Adrenal gland (tissue), 12 donors: Measurements from ENCODE around the gene ANKS1A. TPM values are rescaled to one million over a fixed set of nuclear protein-coding genes. Genes with fewer than 3 reads are reported as not detected.

ENCODE experiments used
- DNase-seq, 7 donors: peaks; one replicate each; pipeline ENCODE4 v3.0.0-alpha.2; 2019 to 2020
- H3K27ac ChIP-seq, 5 donors: fragments of 200-600 bp; sonication (generic) in 4 of 5; 1 replicate in 3 of 5; 2 replicates in 2 of 5; pipeline versions ENCODE4 v1.5.1 to v1.8.0; 2016 to 2020; ENCODE audit warnings: mild to moderate bottlenecking in 1 of 5
- H3K27me3 ChIP-seq: fragments of 200-600 bp; 2 replicates; pipeline ENCODE4 v1.8.0; 2021
- H3K36me3 ChIP-seq, 2 donors: fragments of 200-600 bp; replicated peaks in 1 of 2; 1 replicate in 1 of 2; 2 replicates in 1 of 2; pipeline versions ENCODE4 v1.5.1 to v1.8.0; 2018 to 2022
- H3K4me1 ChIP-seq, 2 donors: fragments of 200-600 bp; replicated peaks in 1 of 2; 1 replicate in 1 of 2; 2 replicates in 1 of 2; pipeline versions ENCODE4 v1.5.1 to v1.8.0; 2018 to 2021
- H3K4me3 ChIP-seq, 4 donors: fragments of 200-600 bp; sonication (generic) in 3 of 4; one replicate each; pipeline ENCODE4 v1.5.1; 2016 to 2018
- H3K9me3 ChIP-seq, 3 donors: fragments of 200-600 bp; sonication (generic) in 1 of 3; replicated peaks in 1 of 3; 1 replicate in 2 of 3; 2 replicates in 1 of 3; pipeline versions ENCODE4 v1.5.1 to v1.8.0; 2016 to 2021
- CTCF ChIP-seq, 6 experiments: fragments of 450-650 bp in 4 of 6; fragments of 200-600 bp in 2 of 6; sonication (generic) in 1 of 6; IDR thresholded peaks; 1 replicate in 5 of 6; 2 replicates in 1 of 6; pipeline versions ENCODE4 v1.5.1 to v1.8.0; 2016 to 2021; ENCODE audit warnings: antibody characterized with exemption in 6 of 6, mild to moderate bottlenecking in 2 of 6, moderate library complexity in 1 of 6
- POLR2A ChIP-seq, 2 donors: fragments of 450-650 bp; IDR thresholded peaks; one replicate each; pipeline ENCODE4 v1.6.1; 2017; ENCODE audit warnings: antibody characterized with exemption in 2 of 2, mild to moderate bottlenecking in 2 of 2, moderate library complexity in 1 of 2
- whole genome bisulfite sequencing, 4 donors: extraction: QIAGEN DNeasy Blood & Tissue Kit in 2 of 4; methylation state at CpG; one replicate each; pipeline versions ENCODE4 v1.1.5 to v1.1.7; 2013 to 2017; 5-methylcytosine and 5-hydroxymethylcytosine counted together
- intact Hi-C, 2 donors: fragments of 100-400 bp; cut with DNase I; formaldehyde crosslinking; loops; one replicate each; pipeline versions ENCODE4 v1.14.1 to v1.15.0; 2022 to 2023
- polyA plus RNA-seq, 3 donors: library from polyadenylated mRNA; stranded (reverse); fragments of 200-250 nt in 2 of 3; fragments of 350-450 nt in 1 of 3; fragmentation: Illumina TruSeq in 1 of 3; extraction: RNeasy Lipid Tissue Mini Kit (QIAGEN cat#74804) in 1 of 3; gene quantifications; one replicate each; pipeline ENCODE4 v1.2.3, GENCODE V29; 2013 to 2014
- total RNA-seq, 9 donors: library from RNA; depleted of rRNA in 4 of 9; stranded (reverse); fragments of >200 nt in 4 of 9; fragments of 120-200 nt in 1 of 9; fragmentation: NEBNext Ultra II Directional in 1 of 9; extraction: Animal tissue kit (Norgen Biotek cat#: 25700) in 1 of 9; gene quantifications; one replicate each; pipeline versions ENCODE4 v1.1.0 to v1.2.4, GENCODE V29; 2013 to 2023
- donor health status: healthy with polysubstance abuse.
- donor health status: Bipolar disorder and iron deficiency.
- donor health status: DM: yes; HTN: yes; CAD: no.
- donor health status: DM: no; HTN: no; CAD: no.
- donor health status: DM: no; HTN: no; CAD: no.
- donor health status: DM: yes; HTN: yes; CAD: no.

The ANKS1A gene
- total and polyA plus RNA-seq, 12 donors: 11.7 to 68.0 (median 42.4) TPM

- Histone ChIP-seq H3K4me3 (no peak overlapping the region), H3K27ac (peak overlapping the region in 1 of 5 donors; percentile 9), H3K9me3 (no peaks in the 10 kb centered on the region), H3K4me1 (peaks cover 35 to 59% of the 10 kb centered on the region in 2 donors), H3K36me3 (peaks cover 0 to 13% of the 10 kb centered on the region in 2 donors), H3K27me3 (no peaks in the 10 kb centered on the region)
- DNase-seq: peak in 1 of 7 donors; percentile 46
- 96 to 100% (median 96%) methylated on average over 2 of the region's 2 CpGs for WGBS, 4 donors
- no peak for TF ChIP-seq CTCF (IDR thresholded peaks at IDR 0.05)
- no peak for TF ChIP-seq POLR2A (IDR thresholded peaks at IDR 0.05)
- intact Hi-C loops: no loop called here
Observed at GRCh38 chr6:35027807-35028206, 138.8 kb downstream of the ANKS1A start.

GRCh38 chr6:35028781-35029769 is 140.0 kb downstream of the ANKS1A start:
- intact Hi-C loops: no loop called here
- Histone ChIP-seq H3K27ac (no peak overlapping the region), H3K4me1 (peaks cover 26 to 53% of the 10 kb centered on the region in 2 donors), H3K27me3 (no peaks in the 10 kb centered on the region), H3K36me3 (peaks cover 0 to 13% of the 10 kb centered on the region in 2 donors), H3K4me3 (no peak overlapping the region), H3K9me3 (no peaks in the 10 kb centered on the region)
- peak in 1 of 7 donors; percentile 27 for DNase-seq
- TF ChIP-seq POLR2A (IDR thresholded peaks at IDR 0.05): no peak
- TF ChIP-seq CTCF (IDR thresholded peaks at IDR 0.05): no peak
- 87 to 89% (median 89%) methylated on average over 9 of the region's 9 CpGs for WGBS, 4 donors

- TF ChIP-seq CTCF (IDR thresholded peaks at IDR 0.05) (no peak), POLR2A (IDR thresholded peaks at IDR 0.05) (no peak)
- Histone ChIP-seq H3K9me3 (no peaks in the 10 kb centered on the region), H3K27ac (no peak overlapping the region), H3K4me1 (peaks cover 24 to 53% of the 10 kb centered on the region in 2 donors), H3K27me3 (no peaks in the 10 kb centered on the region), H3K4me3 (no peak overlapping the region), H3K36me3 (peaks cover 0 to 13% of the 10 kb centered on the region in 2 donors)
- WGBS, 4 donors: 69 to 81% (median 77%) methylated on average over 2 of the region's 2 CpGs
- intact Hi-C loops: no loop called here
- no peak for DNase-seq
Observed at GRCh38 chr6:35030099-35030498, 141.0 kb downstream of the ANKS1A start.

DNA sequence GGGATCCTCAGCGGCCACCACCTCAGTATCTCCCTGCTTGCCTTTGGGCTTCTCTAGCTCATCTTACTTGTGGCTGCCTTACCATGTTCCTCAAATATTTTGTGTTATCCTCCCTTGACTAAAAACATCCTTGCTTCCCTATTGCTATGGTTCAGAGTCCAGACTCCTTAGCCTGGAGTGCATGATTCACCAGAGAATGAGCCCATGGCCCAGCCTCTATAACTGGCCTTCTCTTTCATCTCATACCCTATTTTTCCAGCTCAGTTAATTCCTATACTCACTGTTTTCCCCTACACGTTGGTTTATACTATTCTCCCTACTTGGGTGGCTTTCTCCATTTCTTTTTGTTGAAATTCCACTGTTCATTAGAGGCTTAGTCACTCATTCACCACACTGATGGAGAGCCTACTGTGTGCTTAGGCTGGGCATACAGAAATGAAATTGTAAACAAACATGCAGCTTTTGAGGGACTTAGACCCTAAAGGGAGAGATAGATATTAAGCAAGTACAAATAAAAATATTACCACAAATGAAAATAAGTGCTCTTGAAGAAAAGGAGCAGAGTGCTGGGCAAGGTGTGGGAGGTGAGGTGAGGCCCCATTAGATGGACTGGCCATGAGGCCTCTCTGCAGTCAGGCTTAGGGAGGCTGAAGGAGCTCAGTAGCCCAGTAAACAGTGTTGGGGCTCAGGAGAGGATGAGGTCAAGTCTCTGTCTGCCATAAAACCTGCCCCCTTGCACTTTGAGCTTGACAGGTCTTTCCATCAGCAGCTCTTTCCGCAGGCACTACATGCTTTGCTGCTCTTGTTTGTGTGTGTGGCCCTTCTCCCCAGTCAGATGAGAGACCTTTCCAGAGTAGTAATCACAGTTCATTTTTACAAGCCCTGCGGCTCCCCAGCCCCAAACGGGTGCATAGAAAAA is 142.8 kb downstream of the ANKS1A start:
- TF ChIP-seq CTCF (IDR thresholded peaks at IDR 0.05) (no peak), POLR2A (IDR thresholded peaks at IDR 0.05) (no peak)
- Histone ChIP-seq H3K9me3 (no peaks in the 10 kb centered on the region), H3K27ac (no peak overlapping the region), H3K4me3 (no peak overlapping the region), H3K4me1 (peaks cover 15 to 46% of the 10 kb centered on the region in 2 donors), H3K36me3 (peaks cover 0 to 13% of the 10 kb centered on the region in 2 donors), H3K27me3 (no peaks in the 10 kb centered on the region)
- WGBS, 4 donors: 87 to 93% (median 91%) methylated on average over 5 of the region's 5 CpGs
- intact Hi-C loops: no loop called here
- DNase-seq: peak in 1 of 7 donors; percentile 31
